Right atrium auricular region (tissue), 2 donors: ENCODE results near the gene PPP1R14C. TPM values are rescaled to one million over a fixed set of nuclear protein-coding genes. Genes with fewer than 3 reads are reported as not detected.

Experiments
- DNase-seq: peaks from one replicate; pipeline ENCODE4 v3.0.0-alpha.2; 2019; ENCODE audit warnings: low spot score
- H3K27ac ChIP-seq, 2 donors: fragments of 200-600 bp; sonication (generic); 1 replicate in 1 of 2; 2 replicates in 1 of 2; pipeline ENCODE4 v1.5.1; 2016 to 2019
- H3K27me3 ChIP-seq, 2 donors: fragments of 200-600 bp; sonication (generic); one replicate each; pipeline versions ENCODE4 v1.5.1 to v1.6.0; 2017 to 2019
- H3K36me3 ChIP-seq: fragments of 200-600 bp; sonication (generic); one replicate; pipeline ENCODE4 v1.5.1; 2016
- H3K4me1 ChIP-seq, 2 donors: fragments of 200-600 bp; sonication (generic); one replicate each; pipeline versions ENCODE4 v1.5.1 to v1.6.0; 2017 to 2019
- H3K4me3 ChIP-seq, 2 donors: fragments of 200-600 bp; sonication (generic); 1 replicate in 1 of 2; 2 replicates in 1 of 2; pipeline ENCODE4 v1.5.1; 2017 to 2019; ENCODE audit warnings: mild to moderate bottlenecking in 1 of 2, moderate library complexity in 1 of 2
- H3K9me3 ChIP-seq, 2 donors: fragments of 200-600 bp; sonication (generic); one replicate each; pipeline ENCODE4 v1.5.1; 2019
- CTCF ChIP-seq, 2 donors: fragments of 200-600 bp; sonication (generic); IDR thresholded peaks; one replicate each; pipeline ENCODE4 v1.5.1; 2019; ENCODE audit warnings: antibody characterized with exemption in 2 of 2
- total RNA-seq, 2 donors: library from RNA; depleted of rRNA; stranded (reverse); fragments of >200 nt; gene quantifications; one replicate each; pipeline ENCODE4 v1.1.0, GENCODE V29; 2016

The PPP1R14C gene
- total RNA-seq, 2 donors from 2014 or later: 85.4 to 130 TPM

- no peaks in the 10 kb centered on the region for H3K9me3 ChIP-seq
- peaks cover 0 to 27% of the 10 kb centered on the region in 2 donors for H3K4me1 ChIP-seq
- H3K27ac ChIP-seq: peak overlapping the region; percentile 75 to 89
- TF ChIP-seq CTCF (IDR thresholded peaks at IDR 0.05): no peak
- no peaks in the 10 kb centered on the region for H3K36me3 ChIP-seq
- H3K27me3 ChIP-seq: no peaks in the 10 kb centered on the region
- DNase-seq: no peak
- H3K4me3 ChIP-seq: peak overlapping the region; percentile 59 to 64
Measured at GRCh38 chr6:150145830-150146229, 3.0 kb downstream of the PPP1R14C start.

GRCh38 chr6:150146436-150146835 lies 3.6 kb downstream of the PPP1R14C start:
- H3K4me1 ChIP-seq: peaks cover 0 to 33% of the 10 kb centered on the region in 2 donors

GRCh38 chr6:150149146-150149545 lies 6.3 kb downstream of the PPP1R14C start:
- Histone ChIP-seq H3K27me3 (no peaks in the 10 kb centered on the region), H3K36me3 (no peaks in the 10 kb centered on the region), H3K9me3 (no peaks in the 10 kb centered on the region), H3K4me1 (peaks cover 0 to 33% of the 10 kb centered on the region in 2 donors), H3K27ac (no peak overlapping the region), H3K4me3 (no peak overlapping the region)
- no peak for DNase-seq
- no peak for TF ChIP-seq CTCF (IDR thresholded peaks at IDR 0.05)

More at GRCh38 chr6:150146436-150146835, 3.6 kb downstream of the PPP1R14C start:
- no peak for TF ChIP-seq CTCF (IDR thresholded peaks at IDR 0.05)
- DNase-seq: no peak
- Histone ChIP-seq H3K27me3 (no peaks in the 10 kb centered on the region), H3K36me3 (no peaks in the 10 kb centered on the region), H3K27ac (peak overlapping the region; percentile 25 to 89), H3K4me3 (no peak overlapping the region), H3K9me3 (no peaks in the 10 kb centered on the region)

GRCh38 chr6:150150458-150150820 lies 7.6 kb downstream of the PPP1R14C start:
- Histone ChIP-seq H3K4me1 (peaks cover 0 to 33% of the 10 kb centered on the region in 2 donors), H3K36me3 (no peaks in the 10 kb centered on the region), H3K4me3 (peak overlapping the region in 1 of 2 donors; percentile 22), H3K27ac (peak overlapping the region; percentile 57 to 76), H3K27me3 (no peaks in the 10 kb centered on the region), H3K9me3 (no peaks in the 10 kb centered on the region)
- TF ChIP-seq CTCF (IDR thresholded peaks at IDR 0.05): no peak
- DNase-seq: no peak

GRCh38 chr6:150150821-150151646 lies 8.2 kb downstream of the PPP1R14C start:
- Histone ChIP-seq H3K9me3 (no peaks in the 10 kb centered on the region), H3K4me1 (peaks cover 0 to 33% of the 10 kb centered on the region in 2 donors), H3K27ac (peak overlapping the region; percentile 57 to 76), H3K36me3 (no peaks in the 10 kb centered on the region), H3K27me3 (no peaks in the 10 kb centered on the region), H3K4me3 (peak overlapping the region in 1 of 2 donors; percentile 22)
- no peak for DNase-seq
- peak in 1 of 2 donors; percentile 15 for TF ChIP-seq CTCF (IDR thresholded peaks at IDR 0.05)
